HG03520 (cell line): ENCODE data around the gene ZSWIM1.
A peak's percentile ranks its signal among the peaks of the same experiment; 100 is the strongest.

Experiments
- ATAC-seq: cut with Tn5 transposase; IDR thresholded peaks from one replicate; pipeline ENCODE4 v1.9.1; 2021; ENCODE audit warnings: mild to moderate bottlenecking, moderate library complexity; ENCODE audit not compliant: unreplicated experiment

ZSWIM1 gene

GRCh38 chr20:45907219-45907948, 26.4 kb downstream of the ZSWIM1 start:
- ATAC-seq, result no peak

GRCh38 chr20:45908084-45908483, 27.1 kb downstream of the ZSWIM1 start:
- no peak for ATAC-seq

- no peak for ATAC-seq
These were observed 28.3 kb downstream of the ZSWIM1 start for GRCh38 chr20:45909336-45909808.

GRCh38 chr20:45909817-45910669, 29.0 kb downstream of the ZSWIM1 start:
- ATAC-seq, result no peak

- peak; percentile 93 for ATAC-seq
These were observed 29.9 kb downstream of the ZSWIM1 start for GRCh38 chr20:45910670-45911485.

GRCh38 chr20:45911486-45912343, 30.7 kb downstream of the ZSWIM1 start, which contains the start of gene PLTP:
Gene PLTP, minus strand, starts transcription at chr20:45912155. Its CDS starts 703 bp downstream, at chr20:45911452.
- no peak for ATAC-seq

- no peak for ATAC-seq
These were observed 31.3 kb downstream of the ZSWIM1 start for GRCh38 chr20:45912344-45912682.

- ATAC-seq, result no peak
These were observed 32.1 kb downstream of the ZSWIM1 start for GRCh38 chr20:45913116-45913515.

GRCh38 chr20:45917790-45918141, 36.7 kb downstream of the ZSWIM1 start:
- ATAC-seq, result no peak

- no peak for ATAC-seq
These were observed 37.2 kb downstream of the ZSWIM1 start for GRCh38 chr20:45918182-45918737.

GRCh38 chr20:45918779-45919537, 37.9 kb downstream of the ZSWIM1 start:
- no peak for ATAC-seq

GRCh38 chr20:45919542-45920399, 38.7 kb downstream of the ZSWIM1 start:
- no peak for ATAC-seq

- ATAC-seq, result no peak
These were observed 39.7 kb downstream of the ZSWIM1 start for GRCh38 chr20:45920462-45921336.

- no peak for ATAC-seq
These were observed 40.5 kb downstream of the ZSWIM1 start for GRCh38 chr20:45921337-45922189.

- ATAC-seq, result no peak
These were observed 43.6 kb downstream of the ZSWIM1 start for GRCh38 chr20:45924391-45925261.
